NCI-H2227 (cell line): ENCODE data around the gene PARN.

Experiments used
- DNase-seq: peaks from one replicate; lab custom pipeline; 2025; ENCODE audit not compliant: unreplicated experiment; lab: John Stamatoyannopoulos, UW

PARN gene

GRCh38 chr16:14529010-14529669 is 100.9 kb downstream of the PARN start:
- DNase-seq: peak; percentile 74

- DNase-seq: no peak
Observed at GRCh38 chr16:14528306-14528705, 101.8 kb downstream of the PARN start.

GRCh38 chr16:14527411-14528044 is 102.5 kb downstream of the PARN start:
- no peak for DNase-seq

- no peak for DNase-seq
Observed at GRCh38 chr16:14525596-14525995, 104.5 kb downstream of the PARN start.

GRCh38 chr16:14524979-14525378 is 105.1 kb downstream of the PARN start:
- DNase-seq: no peak

- peak; percentile 28 for DNase-seq
Observed at GRCh38 chr16:14523632-14524031, 106.4 kb downstream of the PARN start.

- DNase-seq: no peak
Observed at GRCh38 chr16:14522671-14523070, 107.4 kb downstream of the PARN start.

- DNase-seq: no peak
Observed at GRCh38 chr16:14520753-14521152, 109.3 kb downstream of the PARN start.

- no peak for DNase-seq
Observed at GRCh38 chr16:14514967-14515366, 115.1 kb downstream of the PARN start.

GRCh38 chr16:14513389-14514107 is 116.5 kb downstream of the PARN start:
- DNase-seq: no peak

- no peak for DNase-seq
Observed at GRCh38 chr16:14511800-14512135, 118.3 kb downstream of the PARN start.

- DNase-seq: no peak
Observed at GRCh38 chr16:14510939-14511799, 118.9 kb downstream of the PARN start.

GRCh38 chr16:14510581-14510938 is 119.5 kb downstream of the PARN start:
- DNase-seq: no peak

GRCh38 chr16:14509675-14510132 is 120.4 kb downstream of the PARN start:
- no peak for DNase-seq

GRCh38 chr16:14509055-14509454 is 121.0 kb downstream of the PARN start:
- no peak for DNase-seq

- DNase-seq: no peak
Observed at GRCh38 chr16:14505846-14506245, 124.2 kb downstream of the PARN start.

GRCh38 chr16:14502932-14503741 is 126.9 kb downstream of the PARN start:
- DNase-seq: no peak

GRCh38 chr16:14502256-14502875 is 127.7 kb downstream of the PARN start:
- DNase-seq: no peak

GRCh38 chr16:14501331-14502255 is 128.5 kb downstream of the PARN start:
- DNase-seq: peak; percentile 77
